IMR-90 (cell line): ENCODE data around the gene EAF1. TPM values are rescaled to one million over a fixed set of nuclear protein-coding genes. Genes with fewer than 3 reads are reported as not detected.

Experiments used
- ATAC-seq: fragments of 200-7000 bp; cut with Tn5 transposase; 2 replicates; pipeline ENCODE4 v1.9.1; 2020; ENCODE audit warnings: low read depth, mild to moderate bottlenecking, moderate library complexity
- BruUV-seq: library from RNA; stranded (reverse); fragments of 400-500 nt; replicated peaks from 2 replicates; lab custom pipeline; 2021; lab: Mats Ljungman, UMichigan
- CTCF ChIA-PET: fragments of 300-600 bp; formaldehyde crosslinking; extraction: SDS; loops from one replicate; lab custom pipeline; 2021; ENCODE audit warnings: antibody characterized with exemption; lab: Yijun Ruan, JAX
- POLR2A ChIA-PET: fragments of 300-600 bp; sonication (Branson Sonifier 250); formaldehyde crosslinking; loops from one replicate; lab custom pipeline; 2022; ENCODE audit warnings: antibody characterized with exemption; ENCODE audit not compliant: unreplicated experiment; lab: Charles Lee
- DNase-seq: peaks from one replicate; pipeline ENCODE4 v3.0.0; 2013
- H2AFZ ChIP-seq: replicated peaks from 2 replicates; pipeline ENCODE3; 2013; ENCODE audit warnings: low read length, mild to moderate bottlenecking; ENCODE audit not compliant: poor library complexity
- H2AK5ac ChIP-seq: 2 replicates; pipeline ENCODE4 v1.6.1; 2013; ENCODE audit warnings: low read depth, low read length, inconsistent platforms
- H2AK9ac ChIP-seq: replicated peaks from 2 replicates; pipeline ENCODE3; 2013; ENCODE audit warnings: mild to moderate bottlenecking, low read depth, low read length, moderate library complexity; ENCODE audit not compliant: poor library complexity
- H2BK120ac ChIP-seq: 2 replicates; pipeline ENCODE4 v1.6.1; 2013; ENCODE audit warnings: low read depth, low read length, inconsistent platforms
- H2BK15ac ChIP-seq: 3 replicates; pipeline ENCODE4 v1.6.1; 2013; ENCODE audit warnings: low read depth, low read length, inconsistent platforms
- H2BK20ac ChIP-seq: 2 replicates; pipeline ENCODE4 v1.6.1; 2013; ENCODE audit warnings: low read depth, mild to moderate bottlenecking, inconsistent platforms, low read length, moderate library complexity
- H2BK5ac ChIP-seq: 2 replicates; pipeline ENCODE4 v1.6.1; 2013; ENCODE audit warnings: mild to moderate bottlenecking, low read depth, low read length, inconsistent platforms; ENCODE audit not compliant: poor library complexity, severe bottlenecking
- H3K14ac ChIP-seq: replicated peaks from 2 replicates; pipeline ENCODE4 v1.6.1; 2013; ENCODE audit warnings: low read depth, low read length, inconsistent platforms
- H3K18ac ChIP-seq: 2 replicates; pipeline ENCODE4 v1.6.1; 2013; ENCODE audit warnings: low read depth, low read length, control low read depth
- H3K23ac ChIP-seq: 2 replicates; pipeline ENCODE4 v1.6.1; 2013; ENCODE audit warnings: low read depth, low read length, inconsistent platforms
- H3K27ac ChIP-seq: 2 replicates; pipeline ENCODE4 v1.5.1; 2013; ENCODE audit warnings: mild to moderate bottlenecking, control low read depth, low read length; ENCODE audit not compliant: insufficient read depth
- H3K27me3 ChIP-seq: 2 replicates; pipeline ENCODE4 v1.6.1; 2013; ENCODE audit warnings: low read length; ENCODE audit not compliant: control insufficient read depth, insufficient read depth
- H3K36me3 ChIP-seq: 2 replicates; pipeline ENCODE4 v1.6.1; 2013; ENCODE audit warnings: low read length, mixed read lengths; ENCODE audit not compliant: control insufficient read depth, insufficient read depth
- H3K4ac ChIP-seq: 2 replicates; pipeline ENCODE4 v1.6.1; 2013; ENCODE audit warnings: low read depth, low read length, inconsistent platforms
- H3K4me1 ChIP-seq: 2 replicates; pipeline ENCODE4 v1.6.1; 2013; ENCODE audit warnings: low read length, mixed read lengths; ENCODE audit not compliant: control insufficient read depth, insufficient read depth
- H3K4me2 ChIP-seq: 2 replicates; pipeline ENCODE4 v1.6.1; 2013; ENCODE audit warnings: low read depth, mild to moderate bottlenecking, control low read depth, low read length, moderate library complexity
- H3K4me3 ChIP-seq: 2 replicates; pipeline ENCODE4 v1.5.1; 2013; ENCODE audit warnings: low read depth, mild to moderate bottlenecking, control low read depth, low read length, moderate library complexity; ENCODE audit not compliant: insufficient read depth
- H3K56ac ChIP-seq: 2 replicates; pipeline ENCODE4 v1.6.1; 2013; ENCODE audit warnings: low read length, inconsistent platforms; ENCODE audit not compliant: insufficient read depth; ENCODE audit errors: extremely low read depth
- H3K79me1 ChIP-seq, 2 experiments: 2 replicates each; pipeline ENCODE4 v1.6.1; 2013; ENCODE audit warnings: low read length in 2 of 2, inconsistent platforms in 1 of 2, low read depth in 1 of 2
- H3K9ac ChIP-seq: 2 replicates; pipeline ENCODE4 v1.6.1; 2013; ENCODE audit warnings: low read depth, low read length, control low read depth
- H3K9me1 ChIP-seq: 2 replicates; pipeline ENCODE4 v1.6.1; 2013; ENCODE audit warnings: low read length, inconsistent platforms; ENCODE audit not compliant: insufficient read depth
- H3K9me3 ChIP-seq: 2 replicates; pipeline ENCODE4 v1.6.1; 2013; ENCODE audit warnings: low read length; ENCODE audit not compliant: control insufficient read depth, insufficient read depth
- H4K20me1 ChIP-seq: 2 replicates; pipeline ENCODE4 v1.6.1; 2013; ENCODE audit warnings: low read length, inconsistent platforms; ENCODE audit not compliant: insufficient read depth
- H4K5ac ChIP-seq: 2 replicates; pipeline ENCODE4 v1.6.1; 2013; ENCODE audit warnings: mild to moderate bottlenecking, low read depth, low read length, control low read depth
- H4K8ac ChIP-seq, 2 experiments: 2 replicates each; pipeline ENCODE4 v1.6.1; 2013; ENCODE audit warnings: low read depth in 2 of 2, low read length in 2 of 2, control low read depth in 1 of 2, inconsistent platforms in 1 of 2
- H4K91ac ChIP-seq: 2 replicates; pipeline ENCODE4 v1.6.1; 2013; ENCODE audit warnings: low read depth, low read length, inconsistent platforms; ENCODE audit not compliant: insufficient read depth
- CEBPB ChIP-seq: IDR thresholded peaks from 2 replicates; pipeline ENCODE4 v1.6.1; 2012; ENCODE audit warnings: low read depth, low read length, improper control_type of control experiment
- CTCF ChIP-seq: conservative IDR thresholded peaks from 2 replicates; pipeline ENCODE4 v1.5.1; 2012; ENCODE audit warnings: mild to moderate bottlenecking, low read depth, low read length, improper control_type of control experiment
- MAFK ChIP-seq: IDR thresholded peaks from 2 replicates; pipeline ENCODE4 v1.6.1; 2012; ENCODE audit warnings: low read depth, low read length, improper control_type of control experiment
- MAZ ChIP-seq: IDR thresholded peaks from 2 replicates; pipeline ENCODE4 v1.6.1; 2012; ENCODE audit warnings: low read depth, mild to moderate bottlenecking, low read length, improper control_type of control experiment, moderate library complexity, borderline replicate concordance
- NFE2L2 ChIP-seq: fragments of 150-350 bp; IDR thresholded peaks from 2 replicates; pipeline ENCODE4 v1.6.1; 2016; ENCODE audit warnings: low read depth, mild to moderate bottlenecking, low read length
- RAD21 ChIP-seq: IDR thresholded peaks from 2 replicates; pipeline ENCODE4 v1.6.1; 2012; ENCODE audit warnings: low read length, improper control_type of control experiment
- RCOR1 ChIP-seq: IDR thresholded peaks from 2 replicates; pipeline ENCODE4 v1.6.1; 2012; ENCODE audit warnings: mild to moderate bottlenecking, low read length, improper control_type of control experiment; ENCODE audit not compliant: insufficient replicate concordance
- RFX5 ChIP-seq: IDR thresholded peaks from 2 replicates; pipeline ENCODE4 v1.8.0; 2012; ENCODE audit warnings: low read depth, mild to moderate bottlenecking, low read length, moderate library complexity
- SMC3 ChIP-seq: fragments of 150-350 bp; IDR thresholded peaks from 2 replicates; pipeline ENCODE4 v1.6.1; 2016; ENCODE audit warnings: low read depth, mild to moderate bottlenecking, antibody characterized with exemption, low read length, moderate library complexity
- WGBS, 2 experiments: methylation state at CpG; one replicate each; pipeline versions ENCODE4 v1.1.5 to v1.1.7; 2013; ENCODE audit warnings: missing lambda C conversion rate in 2 of 2; ENCODE audit not compliant: insufficient read length in 1 of 2; ENCODE audit errors: extremely low coverage in 2 of 2; 5-methylcytosine and 5-hydroxymethylcytosine counted together
- dilution Hi-C: fragments of 300-500 bp; cut with HindIII; formaldehyde crosslinking; loops from one replicate; pipeline ENCODE4 v1.14.3; 2018; ENCODE audit warnings: low sequenced_read_pairs; ENCODE audit not compliant: unreplicated experiment
- in situ Hi-C: fragments of 300-500 bp; cut with MboI; formaldehyde crosslinking; loops from 3 replicates; pipeline ENCODE4 v1.14.3; 2019; ENCODE audit warnings: low sequenced_read_pairs, inconsistent platforms, mixed read lengths
- intact Hi-C: fragments of 100-400 bp; cut with micrococcal nuclease; formaldehyde crosslinking; loops from 2 replicates; pipeline ENCODE4 v1.10.0; 2022
- polyA plus RNA-seq, 3 experiments: library from polyadenylated mRNA; depleted of rRNA; stranded (reverse); fragments of >200 nt; gene quantifications; 2 replicates each; pipeline ENCODE4 v1.2.3, GENCODE V29; 2012; ENCODE audit warnings: low replicate concordance in 1 of 3
- total RNA-seq: library from RNA; depleted of rRNA; stranded (reverse); fragments of >200 nt; gene quantifications from 2 replicates; pipeline ENCODE4 v1.2.3, GENCODE V29; 2012

The EAF1 gene
- total and polyA plus RNA-seq, 2 of the 4 experiments (the other 2 are of a cell fraction): 7.0 to 21.3 TPM

- H4K20me1 ChIP-seq: no peaks in the 10 kb centered on the region; the same call in 1 of the 2 replicates
- H2AK5ac ChIP-seq: no peak overlapping the region
- no peaks in the 10 kb centered on the region; the same call in 1 of the 2 replicates for H3K27me3 ChIP-seq
- H4K5ac ChIP-seq: no peak overlapping the region
- H2BK20ac ChIP-seq: no peak overlapping the region
- no peak overlapping the region for H3K18ac ChIP-seq
- no peaks in the 10 kb centered on the region for H3K36me3 ChIP-seq
- H4K8ac ChIP-seq: no peak overlapping the region
- H3K79me1 ChIP-seq: no peaks in the 10 kb centered on the region
- 83% methylated on average over 2 of the region's 8 CpGs; no CpG with 5 or more reads in 1 of the 2 experiments for WGBS, 2 experiments
- no peak overlapping the region for H3K9ac ChIP-seq
- H3K4ac ChIP-seq: no peak overlapping the region
- H3K4me3 ChIP-seq: no peak overlapping the region
- ATAC-seq (no peak), DNase-seq (no peak)
- intact Hi-C loops (no loop called here), in situ Hi-C loops (no loop called here), dilution Hi-C loops (no loop called here)
- no peaks in the 10 kb centered on the region; the same call in 1 of the 2 replicates for H3K9me1 ChIP-seq
- no peak overlapping the region for H2BK15ac ChIP-seq
- ChIA-PET CTCF (no interaction called here), POLR2A (no interaction called here)
- no peak overlapping the region for H3K23ac ChIP-seq
- H4K91ac ChIP-seq: no peak overlapping the region
- H2AFZ ChIP-seq: no peak overlapping the region
- H3K4me1 ChIP-seq: no peaks in the 10 kb centered on the region
- H3K56ac ChIP-seq: no peak overlapping the region
- H2AK9ac ChIP-seq: no peak overlapping the region
- no TSS peak for BruUV-seq
- H3K4me2 ChIP-seq: no peak overlapping the region
- peaks cover 2% of the 10 kb centered on the region; the same call in 1 of the 2 replicates for H3K9me3 ChIP-seq
- no peak overlapping the region for H3K27ac ChIP-seq
- no peak for TF ChIP-seq NFE2L2
- TF ChIP-seq MAZ: no peak
- TF ChIP-seq CTCF: no peak
- TF ChIP-seq CEBPB: no peak
- no peak for TF ChIP-seq RCOR1
- no peak for TF ChIP-seq RFX5
- TF ChIP-seq RAD21: no peak
- TF ChIP-seq MAFK: no peak
- no peak for TF ChIP-seq SMC3
- H2BK5ac ChIP-seq: no peak overlapping the region
- H2BK120ac ChIP-seq: no peak overlapping the region
- H3K14ac ChIP-seq: no peak overlapping the region
Measured at GRCh38 chr3:15453501-15453900, 26.1 kb downstream of the EAF1 start.
